Stimulated activated naive CD4-positive, alpha-beta T cell (primary cell): ENCODE data around the gene TCEAL7.
"Not testable (repeated sequence)": the region's sequence is repeated elsewhere in the genome, so short reads cannot be mapped to it uniquely, and the experiment has no call there.

Experiments
- DNase-seq, 6 experiments: peaks; one replicate each; lab custom pipeline; 2025; lab: John Stamatoyannopoulos, UW

The TCEAL7 gene

GRCh38 chrX:103329991-103330390, at the start of gene TCEAL7:
Gene TCEAL7 (plus strand): TSS chrX:103330239. CDS start chrX:103331404, 1,165 bp downstream.
- DNase-seq, result no peak

- no peak for DNase-seq
These were observed 36.9 kb upstream of the TCEAL7 start for GRCh38 chrX:103293118-103293517.

- DNase-seq, result peak in 1 of 6 experiments; percentile 1
These were observed 25.3 kb upstream of the TCEAL7 start for GRCh38 chrX:103304705-103305104.

GRCh38 chrX:103305666-103306065, 24.4 kb upstream of the TCEAL7 start:
- not testable (repeated sequence) for DNase-seq

- peak in 1 of 6 experiments; percentile 42 for DNase-seq
These were observed 20.0 kb upstream of the TCEAL7 start for GRCh38 chrX:103309860-103310554.

- DNase-seq, result peak; percentile 72 to 85 (median 78)
These were observed 19.3 kb upstream of the TCEAL7 start, which contains the start of gene BEX2 for GRCh38 chrX:103310555-103311398. Gene BEX2 (minus strand): TSS chrX:103310990. CDS start chrX:103309976, 1,014 bp downstream.

GRCh38 chrX:103311399-103311780, 18.6 kb upstream of the TCEAL7 start:
- DNase-seq, result no peak

- DNase-seq, result no peak
These were observed 746 bp downstream of the TCEAL7 start for GRCh38 chrX:103330681-103331288.

GRCh38 chrX:103338663-103339062, 8.6 kb downstream of the TCEAL7 start:
- no peak for DNase-seq

- DNase-seq, result peak in 5 of 6 experiments; percentile 2 to 44 (median 20)
These were observed 13.1 kb downstream of the TCEAL7 start for GRCh38 chrX:103343105-103343504.

GRCh38 chrX:103344606-103345005, 14.6 kb downstream of the TCEAL7 start:
- no peak for DNase-seq

- DNase-seq, result no peak
These were observed 17.8 kb downstream of the TCEAL7 start for GRCh38 chrX:103347682-103348397.

- DNase-seq, result peak in 1 of 6 experiments; percentile 9
These were observed 26.2 kb downstream of the TCEAL7 start, which contains the start of gene TCEAL9 for GRCh38 chrX:103356130-103356798. Gene TCEAL9 (plus strand): TSS chrX:103356506. CDS start chrX:103357685, 1,179 bp downstream.

- DNase-seq, result peak in 1 of 6 experiments; percentile 12
These were observed 26.8 kb downstream of the TCEAL7 start for GRCh38 chrX:103356858-103357257.

GRCh38 chrX:103357871-103358270, 27.8 kb downstream of the TCEAL7 start:
- no peak for DNase-seq

GRCh38 chrX:103359605-103360004, 29.6 kb downstream of the TCEAL7 start:
- DNase-seq, result not testable (repeated sequence)

- no peak for DNase-seq
These were observed 30.1 kb downstream of the TCEAL7 start for GRCh38 chrX:103360092-103360491.

- DNase-seq, result no peak
These were observed 30.9 kb downstream of the TCEAL7 start for GRCh38 chrX:103360916-103361315.

GRCh38 chrX:103361798-103362197, 31.8 kb downstream of the TCEAL7 start:
- no peak for DNase-seq

- DNase-seq, result no peak
These were observed 32.4 kb downstream of the TCEAL7 start for GRCh38 chrX:103362474-103362873.

- DNase-seq, result no peak
These were observed 33.0 kb downstream of the TCEAL7 start for GRCh38 chrX:103363046-103363445.
